NCI-H345 treated with DMSO at 0.1 percent for 48 hours (cell line): ENCODE results near the gene SYK.
"Not testable (repeated sequence)": the region's sequence is repeated elsewhere in the genome, so short reads cannot be mapped to it uniquely, and the experiment has no call there.

Experiments used
- DNase-seq: peaks from one replicate; lab custom pipeline; 2025; ENCODE audit not compliant: unreplicated experiment; lab: John Stamatoyannopoulos, UW

Gene SYK

DNA sequence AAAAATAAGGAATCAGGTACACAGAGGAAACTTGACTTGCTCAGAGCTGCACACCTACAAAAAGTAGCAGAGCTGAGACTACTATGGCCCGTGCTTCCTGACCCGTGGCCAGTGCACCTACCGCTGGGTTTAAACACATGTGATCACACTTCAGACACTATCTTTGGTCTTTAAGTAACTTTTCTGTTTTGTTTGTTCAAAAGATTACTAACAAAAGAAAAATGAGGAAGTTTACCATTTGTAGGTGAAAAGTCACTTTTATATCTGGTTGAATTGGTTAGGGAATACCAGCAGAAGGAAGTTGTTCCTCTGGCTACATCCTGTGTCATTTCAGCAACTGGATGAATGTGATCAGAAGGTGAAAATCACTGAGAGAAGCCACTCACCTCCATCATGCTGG lies 6.5 kb upstream of the SYK start:
- DNase-seq = no peak

DNA sequence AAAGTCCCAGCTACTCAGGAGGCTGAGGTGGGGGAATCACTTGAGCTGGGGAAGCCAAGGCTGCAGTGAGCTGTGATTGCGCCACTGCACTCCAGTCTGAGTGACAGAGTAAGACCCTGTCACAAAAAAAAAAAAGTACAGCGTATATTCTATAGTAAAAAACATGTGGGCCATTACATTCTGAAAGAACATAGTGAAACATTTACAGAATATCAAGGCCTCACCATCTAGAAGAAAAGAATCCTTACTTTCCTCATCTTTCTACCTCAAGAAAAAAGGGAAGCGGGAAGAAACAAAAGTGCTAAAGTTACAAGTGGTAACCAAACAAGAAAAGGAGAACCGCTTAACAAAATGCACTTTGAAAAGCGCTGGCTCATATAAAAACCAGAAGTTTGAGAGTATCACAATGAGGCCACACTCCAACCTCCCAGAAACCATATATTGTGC lies 5.7 kb upstream of the SYK start:
- DNase-seq = no peak

DNA sequence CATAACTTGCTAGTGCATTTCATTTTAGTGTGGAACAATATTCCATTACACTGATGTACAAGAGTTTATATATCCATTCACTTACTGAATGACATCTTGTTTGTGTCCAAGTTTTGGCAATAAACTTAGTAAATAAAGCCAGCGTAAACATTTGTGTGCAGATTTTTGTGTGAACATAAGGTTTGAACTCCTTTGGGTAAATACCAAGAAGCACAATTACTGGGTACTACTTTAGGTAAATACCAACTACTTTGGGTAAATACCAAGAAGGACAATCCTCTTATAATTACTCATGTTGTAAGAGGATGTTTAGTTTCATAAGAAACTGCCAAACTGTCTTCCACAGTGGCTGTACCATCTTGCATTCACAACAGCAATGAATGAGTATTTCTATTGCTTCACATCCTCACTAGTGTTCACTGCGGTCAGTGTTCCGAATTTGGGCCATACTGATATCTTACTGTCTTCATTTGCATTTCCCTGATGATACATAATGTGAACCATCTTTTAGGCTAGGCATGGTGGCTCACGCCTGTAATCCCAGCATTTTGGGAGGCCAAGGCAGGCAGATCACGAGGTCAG lies 2.3 kb upstream of the SYK start:
- no peak for DNase-seq

DNA sequence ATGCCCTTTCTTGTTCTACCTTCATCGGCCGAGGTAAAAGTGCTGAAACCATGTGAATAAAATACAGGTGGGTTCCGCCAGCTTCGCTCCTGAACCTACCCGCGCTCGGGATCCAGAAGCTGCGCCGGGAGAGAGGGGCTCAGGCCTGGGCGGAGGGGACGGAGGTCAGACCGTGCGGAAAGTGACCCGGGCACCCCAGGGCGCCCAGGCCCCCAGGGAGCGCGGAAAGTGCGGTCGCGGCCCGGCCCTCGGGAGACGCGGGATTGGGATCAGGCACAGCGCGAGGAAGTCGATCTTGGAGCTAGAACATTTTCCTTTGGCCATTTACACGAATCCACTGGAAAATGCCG lies 329 bp downstream of the SYK start:
- DNase-seq = no peak

DNA sequence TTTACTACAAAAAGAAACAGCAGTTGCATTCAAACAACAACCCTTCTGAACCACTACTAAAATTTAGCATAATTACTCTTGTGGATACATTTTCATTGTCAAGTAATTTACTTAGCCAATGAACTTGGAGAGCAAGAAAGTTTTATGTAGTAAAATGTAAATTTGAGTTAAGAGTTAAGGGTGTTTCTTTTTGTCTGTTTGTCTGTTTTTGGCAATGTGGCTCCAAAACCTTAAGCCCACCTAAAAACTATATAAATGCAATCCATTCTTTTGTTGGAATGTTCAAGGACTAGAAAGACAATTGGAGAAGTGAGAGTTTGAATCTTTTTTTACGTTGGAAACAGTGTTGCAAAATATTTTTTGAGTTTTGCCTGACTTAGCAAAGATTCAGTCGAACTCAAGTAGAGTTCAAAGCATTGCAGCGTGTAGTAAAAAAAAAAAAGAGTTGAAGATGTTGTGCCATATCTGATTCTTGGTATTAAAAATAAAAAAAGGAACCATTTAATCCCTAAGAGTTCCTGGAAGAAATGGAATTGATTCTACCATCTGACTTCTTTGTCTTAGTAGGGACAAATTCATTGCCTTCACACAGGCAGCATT lies 867 bp downstream of the SYK start:
- no peak for DNase-seq

DNA sequence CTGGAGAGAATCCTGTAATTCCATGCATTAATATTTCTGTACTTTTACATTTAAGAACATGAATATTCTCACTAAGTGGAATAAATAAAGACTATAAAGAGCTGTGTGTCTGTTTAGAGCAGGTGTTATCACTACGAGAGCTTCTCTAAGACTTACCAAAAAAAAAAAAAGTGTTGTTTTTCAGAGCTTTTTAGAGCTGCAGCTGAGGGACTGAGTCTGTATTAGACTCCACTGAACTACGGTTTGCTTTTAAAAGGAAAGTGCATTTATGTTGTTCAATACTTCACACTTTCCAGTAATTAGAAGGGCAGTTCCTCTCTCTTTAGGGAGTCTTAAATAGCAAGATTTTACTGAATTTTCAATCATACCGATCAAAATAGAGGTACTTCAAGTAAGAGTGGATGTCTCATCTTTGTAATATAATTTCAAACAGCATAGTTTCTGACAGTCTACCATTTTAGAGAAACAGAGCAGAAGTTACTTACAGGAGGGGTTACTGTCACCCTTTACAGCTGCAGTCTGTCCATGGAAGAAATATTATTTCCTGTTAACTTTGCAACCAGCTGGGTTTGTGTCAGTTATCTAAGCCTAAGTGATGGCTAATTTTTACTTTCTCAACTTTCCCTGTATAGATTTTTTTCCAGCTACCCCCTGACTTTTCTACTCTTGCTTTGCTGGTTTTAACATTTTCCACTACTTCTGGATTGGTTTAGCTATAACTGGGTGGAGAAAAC lies 2.4 kb downstream of the SYK start:
- no peak for DNase-seq

DNA sequence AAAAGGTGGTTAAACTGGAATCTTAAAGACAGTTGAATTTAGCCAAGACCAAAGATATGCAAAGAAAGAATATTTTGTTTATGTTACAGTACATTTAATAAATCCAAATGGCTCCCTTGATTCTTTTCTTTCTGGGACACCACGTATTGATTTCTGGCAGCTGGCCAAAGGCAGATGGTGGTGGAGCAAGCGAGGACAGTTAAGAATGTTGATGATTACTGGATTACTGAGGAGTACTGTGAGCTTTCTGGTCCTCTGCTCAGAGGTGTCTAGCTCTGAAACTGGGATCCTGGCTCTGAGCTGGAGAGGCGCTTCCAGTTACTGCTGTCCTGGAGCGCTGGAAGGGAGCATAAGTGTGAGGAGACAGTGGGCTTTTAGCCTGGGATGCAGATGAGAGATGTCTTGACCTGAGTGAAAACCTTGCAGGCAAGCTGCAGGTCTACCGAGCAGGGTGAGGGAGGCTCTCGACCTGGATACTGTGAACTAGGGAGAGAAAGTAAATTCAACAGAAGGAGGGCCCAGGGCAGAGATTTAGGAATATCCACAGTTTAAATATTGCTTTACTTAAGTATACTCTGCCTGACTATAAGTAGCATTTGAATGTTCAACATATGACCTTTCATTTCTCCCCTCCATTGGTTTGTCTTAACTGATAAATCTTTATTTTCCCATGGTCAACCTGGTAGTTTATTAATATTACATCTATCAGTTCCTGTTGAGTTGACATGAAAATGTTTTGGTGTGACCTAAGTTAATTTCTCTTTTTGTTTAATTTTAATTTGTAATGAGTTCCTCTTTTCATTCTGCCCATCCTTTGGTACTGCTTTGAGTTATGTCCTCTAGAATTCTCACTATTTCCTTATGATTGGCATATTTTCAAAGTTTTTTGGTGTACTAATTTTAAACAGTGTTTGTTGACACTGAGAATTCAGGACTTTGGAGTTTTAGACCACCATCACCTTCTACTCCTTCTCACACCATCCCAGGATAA lies 3.7 kb downstream of the SYK start:
- DNase-seq = peak; percentile 48

DNA sequence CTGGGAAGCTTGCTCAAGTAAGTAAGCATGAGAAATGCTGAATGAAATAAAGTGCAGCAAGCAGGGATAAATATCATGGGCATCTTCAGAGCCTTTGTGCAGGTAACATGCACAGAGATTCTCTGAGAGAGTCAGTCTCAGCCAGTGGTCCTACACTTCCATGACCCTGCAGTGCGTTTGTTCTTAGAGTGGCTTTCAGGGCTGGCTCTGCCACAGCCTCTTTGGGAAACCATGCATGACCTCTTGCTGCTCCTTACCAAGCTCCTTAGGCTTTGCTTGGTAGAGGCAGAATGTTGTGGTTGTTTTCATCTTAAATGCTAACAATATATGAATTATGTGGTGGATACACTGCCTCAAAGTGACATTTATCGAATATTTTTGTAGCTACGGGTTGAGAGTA lies 5.4 kb downstream of the SYK start:
- no peak for DNase-seq

DNA sequence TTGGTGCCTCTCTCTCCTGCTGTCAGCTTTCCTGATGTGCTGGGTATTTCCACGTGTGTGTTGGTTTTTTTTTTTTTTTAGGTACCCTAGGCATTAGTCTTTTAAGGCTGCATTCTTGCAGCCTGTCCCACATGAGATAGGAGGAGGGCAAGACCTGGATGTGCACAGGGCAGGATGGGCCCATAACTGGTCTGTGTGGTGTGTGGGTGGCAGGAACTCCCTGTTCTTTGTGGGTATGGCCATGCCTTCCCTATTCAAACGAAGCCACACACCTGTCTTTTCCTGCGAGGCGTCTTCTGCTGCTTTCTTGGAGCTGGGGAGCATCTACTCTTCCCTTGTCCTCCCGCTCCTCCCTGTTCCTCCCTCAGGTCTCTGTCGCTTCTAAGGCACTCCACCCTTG lies 6.8 kb downstream of the SYK start:
- no peak for DNase-seq

DNA sequence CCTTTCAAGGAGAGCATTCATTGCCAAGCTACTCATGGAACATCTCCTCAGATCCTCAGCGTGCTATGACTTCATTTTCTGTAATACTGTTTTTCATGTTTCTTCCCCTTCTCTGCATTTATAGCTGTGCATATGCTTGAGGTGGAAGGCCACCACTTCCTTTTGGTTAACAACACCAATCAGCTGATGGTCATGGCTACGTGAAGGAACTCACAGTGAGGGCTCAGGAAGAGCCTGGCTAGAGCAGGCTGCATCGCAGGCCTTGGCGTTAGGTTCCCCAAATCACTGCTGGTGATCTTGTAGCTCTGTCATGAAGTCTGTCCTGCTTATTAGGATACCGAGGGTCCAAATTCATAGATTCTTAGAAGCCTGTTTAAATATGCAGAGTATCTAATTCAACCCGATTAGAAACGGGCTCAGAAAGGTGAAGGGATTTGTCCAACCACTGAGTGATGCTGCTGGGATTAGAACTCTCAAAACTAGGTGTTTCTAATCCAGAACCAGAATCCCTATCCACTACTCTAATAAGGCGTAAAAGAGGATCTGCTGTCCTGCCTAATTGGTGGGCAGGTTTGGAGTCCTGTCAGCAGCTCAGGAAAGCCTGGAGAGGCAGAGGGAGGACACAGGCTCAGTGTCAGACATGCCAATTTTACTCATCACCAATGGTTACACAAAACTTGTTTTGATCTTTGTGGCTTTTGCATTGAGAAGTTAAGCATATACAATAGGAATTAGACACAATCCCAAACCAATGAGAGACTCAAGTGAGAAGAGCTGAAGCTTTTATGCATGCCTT lies 7.5 kb downstream of the SYK start:
- no peak for DNase-seq

DNA sequence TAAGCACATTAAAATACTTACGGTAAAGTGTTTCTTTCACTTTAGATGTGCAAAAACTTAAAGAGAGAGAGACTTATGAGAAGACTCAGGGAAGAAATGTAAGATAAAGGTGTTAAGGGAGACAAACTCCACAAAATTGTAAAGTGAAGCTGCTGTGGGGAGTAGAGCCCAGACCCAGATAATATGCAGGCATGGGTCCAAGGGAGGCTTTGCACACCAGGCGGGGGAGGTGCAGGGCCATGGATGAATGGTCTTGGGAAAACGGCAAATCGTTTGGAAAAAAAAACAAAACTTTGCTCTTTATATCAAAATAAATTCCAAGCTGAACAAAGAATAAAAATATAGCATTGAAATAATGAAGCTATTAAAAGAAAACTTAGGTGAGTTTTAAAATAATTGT lies 9.1 kb downstream of the SYK start:
- no peak for DNase-seq

DNA sequence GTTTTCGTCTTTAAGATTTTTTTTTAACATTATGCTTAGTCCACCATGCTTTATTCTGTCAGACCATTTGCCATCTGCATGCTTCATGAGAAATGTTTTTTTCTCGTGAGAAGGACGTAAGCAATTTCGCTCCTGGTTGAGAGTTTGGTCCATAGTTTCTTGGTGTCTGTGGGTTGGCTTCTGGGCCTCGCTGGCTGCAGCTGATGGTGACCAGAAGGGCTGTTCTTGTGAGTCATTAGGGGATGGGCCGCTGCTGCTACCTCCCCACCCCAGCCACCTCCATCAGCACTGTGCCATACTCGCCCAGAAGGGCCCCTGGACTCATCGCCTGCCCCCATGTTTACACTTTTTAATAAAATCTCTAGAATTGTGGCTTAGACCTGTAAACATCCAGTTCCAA lies 11.4 kb downstream of the SYK start:
- DNase-seq = no peak

DNA sequence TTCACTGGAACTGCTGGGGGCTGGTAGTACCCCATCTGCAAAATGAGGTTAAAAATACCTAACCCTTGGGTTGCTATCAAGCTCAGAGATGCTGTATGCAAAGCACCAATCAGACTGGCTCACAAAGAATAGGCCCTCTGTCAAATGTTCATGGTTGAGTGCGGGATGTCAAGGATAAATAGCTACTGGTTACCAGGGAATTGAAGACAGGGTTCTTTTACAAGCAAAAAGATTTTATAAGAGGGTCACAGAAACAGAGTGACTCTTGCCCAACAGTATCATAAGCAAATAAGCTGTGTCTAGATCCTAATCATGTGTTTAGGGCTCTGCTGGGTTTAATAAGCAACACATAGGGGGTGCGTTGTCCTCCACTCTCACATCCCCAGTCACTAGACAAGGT lies 11.9 kb downstream of the SYK start:
- DNase-seq = no peak

DNA sequence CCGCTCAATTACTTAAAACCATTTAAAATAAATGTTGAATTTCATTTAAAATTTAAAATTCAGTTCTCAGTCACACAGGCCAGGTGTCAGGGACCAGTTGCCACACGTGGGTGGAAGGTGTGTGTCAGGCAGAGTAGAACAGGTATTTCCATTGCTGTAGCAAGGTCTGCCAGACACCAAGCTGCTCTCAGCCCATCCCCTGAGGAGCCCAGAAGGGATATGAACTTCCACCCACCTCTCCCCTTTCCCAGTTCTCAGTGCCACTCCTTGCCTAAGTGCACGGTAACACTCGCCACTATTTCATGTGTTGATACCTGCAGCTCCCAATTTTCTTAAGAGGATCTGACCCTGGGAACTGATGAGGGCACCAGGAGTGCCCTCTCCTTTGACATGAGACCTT lies 12.7 kb downstream of the SYK start:
- DNase-seq = no peak

DNA sequence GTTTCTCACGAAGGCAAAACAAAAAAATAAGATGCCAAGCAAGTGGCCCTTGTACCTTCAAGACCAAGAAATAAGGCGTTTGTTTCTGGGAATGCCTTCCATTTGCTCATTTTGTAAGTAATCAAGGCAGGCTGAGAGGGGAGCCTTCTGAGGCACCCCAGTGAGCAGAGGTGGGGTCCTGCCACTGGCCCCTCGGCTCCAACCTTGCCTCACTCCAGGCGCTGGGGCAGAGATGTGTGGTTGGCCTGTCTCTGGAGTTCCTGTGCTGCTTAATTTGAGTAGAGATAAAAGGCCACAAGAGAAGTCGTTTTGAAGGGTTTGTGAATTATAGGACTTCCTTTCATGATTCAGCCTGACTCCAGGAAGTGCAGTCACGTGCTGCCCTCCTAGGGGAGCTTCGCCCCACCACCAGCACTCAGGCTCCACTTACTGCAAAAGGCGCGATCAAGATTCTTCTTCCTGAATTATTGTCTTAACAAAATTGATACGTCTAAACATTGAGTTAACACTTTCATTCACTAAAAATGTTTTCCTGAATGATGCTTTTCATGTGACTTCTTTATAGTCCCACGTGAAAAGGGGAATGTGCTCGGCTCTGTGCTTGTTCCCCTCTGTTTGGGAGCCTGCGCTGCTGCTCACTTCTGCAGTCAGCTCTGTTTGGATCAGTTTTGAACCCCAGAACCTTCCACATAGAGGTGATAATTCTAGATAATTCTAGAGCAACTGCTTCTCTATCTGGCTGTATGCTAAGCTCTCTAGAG lies 13.7 kb downstream of the SYK start:
- no peak for DNase-seq

DNA sequence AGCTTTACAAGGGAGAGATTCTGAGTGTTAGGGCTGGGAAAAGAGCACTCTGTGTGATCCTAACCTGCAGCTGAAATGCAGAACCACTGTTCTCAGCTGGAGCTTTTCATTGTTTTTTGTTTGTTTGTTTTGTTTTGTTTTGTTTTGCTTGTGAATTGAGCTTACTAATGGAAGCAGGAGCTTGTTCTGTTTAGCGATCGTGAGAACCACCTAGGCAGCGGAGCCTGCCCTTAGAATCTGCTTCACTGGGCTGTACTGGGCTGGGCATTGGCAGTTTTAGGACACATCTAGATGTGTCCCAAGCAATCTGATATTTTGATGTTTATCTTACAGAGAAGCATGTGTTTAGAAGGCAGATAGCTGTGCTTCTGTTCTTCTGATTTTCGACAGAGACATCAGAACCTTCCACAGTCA lies 14.3 kb downstream of the SYK start:
- no peak for DNase-seq

DNA sequence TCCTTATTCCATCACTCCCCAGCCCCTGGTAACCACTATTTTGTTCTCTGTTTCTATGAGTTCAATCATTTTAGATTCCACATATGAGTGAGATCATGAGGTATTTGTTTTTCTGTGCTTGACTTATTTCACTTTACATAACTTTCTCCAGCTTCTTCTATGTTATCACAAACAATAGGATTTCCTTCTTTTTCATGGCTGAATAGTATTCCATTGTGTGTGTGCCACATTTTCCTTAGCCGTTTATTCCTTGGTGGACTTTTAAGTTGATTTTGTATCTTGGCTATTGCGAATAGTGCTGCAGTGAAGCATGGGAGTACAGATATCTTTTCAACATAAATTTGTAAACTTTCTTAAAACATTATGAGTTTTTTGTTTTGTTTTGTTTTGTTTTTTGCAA lies 15.1 kb downstream of the SYK start:
- DNase-seq = no peak

DNA sequence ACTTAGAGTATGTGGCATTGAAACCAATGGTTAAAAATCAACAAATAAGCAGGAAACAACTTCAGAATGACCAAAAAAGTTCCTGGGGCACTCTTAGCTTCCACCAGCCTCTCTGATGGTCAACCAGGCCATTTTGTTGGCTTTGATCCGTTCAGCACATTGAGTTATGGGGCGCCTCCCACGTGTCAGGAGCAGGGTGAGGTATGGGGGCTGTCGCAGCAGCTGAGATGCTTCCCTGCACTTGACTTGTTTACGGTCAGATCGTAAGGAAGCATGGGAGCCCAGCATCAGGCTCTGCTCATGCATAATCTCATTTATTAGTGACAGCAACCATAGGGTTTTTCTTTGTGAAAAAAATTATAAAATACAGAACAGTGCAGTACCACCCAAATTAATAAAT lies 16.7 kb downstream of the SYK start:
- no peak for DNase-seq

DNA sequence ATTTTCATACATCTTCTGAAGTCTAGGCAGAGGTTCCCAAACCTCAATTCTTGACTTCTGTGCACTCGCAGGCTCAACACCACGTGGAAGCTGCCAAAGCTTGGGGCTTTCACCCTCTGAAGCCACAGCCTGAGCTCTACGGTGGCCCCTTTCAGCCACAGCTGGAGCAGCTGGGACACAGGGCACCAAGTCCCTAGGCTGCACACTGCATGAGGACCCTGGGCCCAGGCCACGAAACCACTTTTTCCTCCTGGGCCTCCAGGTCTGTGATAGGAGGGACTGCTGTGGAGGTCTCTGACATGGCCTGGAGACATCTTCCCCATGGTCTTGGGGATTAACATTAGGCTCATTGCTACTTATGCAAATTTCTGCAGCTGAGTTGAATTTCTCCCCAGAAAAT lies 18.8 kb downstream of the SYK start:
- DNase-seq = not testable (repeated sequence)

DNA sequence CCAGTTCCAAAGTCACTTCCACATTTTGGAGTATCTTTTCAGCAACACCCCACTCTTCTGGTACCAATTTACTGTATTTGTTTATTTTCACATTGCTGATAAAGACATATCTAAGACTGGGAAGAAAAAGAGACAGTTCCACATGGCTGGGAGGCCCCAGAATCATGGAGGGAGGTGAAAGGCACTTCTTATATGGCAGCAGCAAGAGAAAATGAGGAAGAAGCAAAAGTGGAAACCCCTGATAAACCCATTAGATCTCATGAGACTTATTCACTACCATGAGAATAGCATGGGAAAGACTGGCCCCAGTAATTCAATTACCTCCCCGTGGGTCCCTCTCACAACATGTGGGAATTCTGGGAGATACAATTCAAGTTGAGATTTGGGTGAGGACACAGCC lies 19.6 kb downstream of the SYK start:
- DNase-seq = not testable (repeated sequence)
